Cardiac muscle cell (in vitro differentiated cells and primary cell): Measurements from ENCODE around the gene FADS2. TPM values are rescaled to one million over a fixed set of nuclear protein-coding genes. Genes with fewer than 3 reads are reported as not detected.

Experiments used
- DNase-seq, 2 donors: peaks; one replicate each; pipeline versions ENCODE4 v3.0.0 to v3.0.0-alpha.2; 2010 to 2017; ENCODE audit warnings: low read depth in 1 of 2, low spot score in 1 of 2
- H3K27ac ChIP-seq: fragments of 200-600 bp; sonication (generic); 2 replicates; pipeline ENCODE4 v1.5.1; 2016
- H3K27me3 ChIP-seq: fragments of 200-600 bp; sonication (generic); 2 replicates; pipeline ENCODE4 v1.6.0; 2016; ENCODE audit warnings: control low read depth
- H3K36me3 ChIP-seq: fragments of 200-600 bp; sonication (generic); 2 replicates; pipeline ENCODE4 v1.5.1; 2016; ENCODE audit warnings: control low read depth
- H3K4me1 ChIP-seq: fragments of 200-600 bp; sonication (generic); 2 replicates; pipeline ENCODE4 v1.8.1; 2017; ENCODE audit warnings: low read depth, mild to moderate bottlenecking, mixed run types
- H3K4me3 ChIP-seq: fragments of 200-600 bp; sonication (generic); 2 replicates; pipeline ENCODE4 v1.5.1; 2016; ENCODE audit warnings: mild to moderate bottlenecking
- H3K9me3 ChIP-seq: fragments of 200-600 bp; sonication (generic); 2 replicates; pipeline ENCODE4 v1.5.1; 2017; ENCODE audit warnings: low read depth, mild to moderate bottlenecking, control low read depth
- CTCF ChIP-seq: IDR thresholded peaks from 2 replicates; pipeline ENCODE4 v1.5.1; 2012; ENCODE audit warnings: low read depth, mild to moderate bottlenecking, low read length
- polyA plus RNA-seq: library from polyadenylated mRNA; unstranded; fragments of >200 nt; fragmentation: Nextera tagmentation; extraction: Ambion mirVana; gene quantifications from 2 replicates; pipeline ENCODE4 v1.2.1, GENCODE V29; 2016
- total RNA-seq: library from RNA; depleted of rRNA; stranded (reverse); fragments of >200 nt; gene quantifications from 2 replicates; pipeline ENCODE4 v1.2.3, GENCODE V29; 2016

FADS2 gene
- total and polyA plus RNA-seq, 2 experiments from 2014 or later: 103 to 262 TPM

- Histone ChIP-seq H3K9me3 (no peaks in the 10 kb centered on the region), H3K27me3 (no peaks in the 10 kb centered on the region), H3K4me3 (no peak overlapping the region), H3K27ac (no peak overlapping the region), H3K36me3 (no peaks in the 10 kb centered on the region), H3K4me1 (peaks cover 15% of the 10 kb centered on the region)
- TF ChIP-seq CTCF: no peak
- no peak for DNase-seq
Measured at GRCh38 chr11:61912991-61913698, 85.0 kb downstream of the FADS2 start.

- H3K27ac ChIP-seq: no peak overlapping the region
- peaks cover 9% of the 10 kb centered on the region for H3K4me1 ChIP-seq
Measured at GRCh38 chr11:61913699-61914395, 85.7 kb downstream of the FADS2 start.

GRCh38 chr11:61914471-61915171 is 86.5 kb downstream of the FADS2 start:
- H3K36me3 ChIP-seq: no peaks in the 10 kb centered on the region
- H3K27me3 ChIP-seq: no peaks in the 10 kb centered on the region
- no peak for DNase-seq
- no peaks in the 10 kb centered on the region for H3K9me3 ChIP-seq
- peaks cover 1% of the 10 kb centered on the region for H3K4me1 ChIP-seq
- no peak overlapping the region for H3K27ac ChIP-seq
- TF ChIP-seq CTCF: no peak
- no peak overlapping the region for H3K4me3 ChIP-seq

More at GRCh38 chr11:61913699-61914395, 85.7 kb downstream of the FADS2 start:
- no peak for TF ChIP-seq CTCF
- H3K9me3 ChIP-seq: no peaks in the 10 kb centered on the region
- DNase-seq: no peak
- H3K27me3 ChIP-seq: no peaks in the 10 kb centered on the region
- H3K36me3 ChIP-seq: no peaks in the 10 kb centered on the region
- no peak overlapping the region for H3K4me3 ChIP-seq

GRCh38 chr11:61916737-61917333 is 88.7 kb downstream of the FADS2 start:
- DNase-seq: no peak
- no peaks in the 10 kb centered on the region for H3K4me1 ChIP-seq

More at GRCh38 chr11:61916737-61917333, 88.7 kb downstream of the FADS2 start:
- no peak for TF ChIP-seq CTCF
- no peaks in the 10 kb centered on the region for H3K36me3 ChIP-seq
- H3K9me3 ChIP-seq: no peaks in the 10 kb centered on the region
- peak overlapping the region; percentile 68 for H3K4me3 ChIP-seq
- no peak overlapping the region for H3K27ac ChIP-seq
- no peaks in the 10 kb centered on the region for H3K27me3 ChIP-seq

Other genes starting within 250 kb of the FADS2 start
- 8.7 and 12.1 TPM in 2 replicates for gene SYT7, start 247.2 kb upstream of the FADS2 start, total RNA-seq
- 6.3 and 7.5 TPM in 2 replicates for gene SYT7, start 247.2 kb upstream of the FADS2 start, polyA plus RNA-seq
- gene DAGLA, start 147.9 kb upstream of the FADS2 start, total RNA-seq: 5.5 and 6.3 TPM in 2 replicates
- 2.1 and 3.4 TPM in 2 replicates for gene DAGLA, start 147.9 kb upstream of the FADS2 start, polyA plus RNA-seq
- 48.0 and 56.9 TPM in 2 replicates for gene MYRF, start 75.7 kb upstream of the FADS2 start, total RNA-seq
- 29.3 and 41.2 TPM in 2 replicates for gene MYRF, start 75.7 kb upstream of the FADS2 start, polyA plus RNA-seq
- 29.3 and 35.3 TPM in 2 replicates for gene TMEM258, start 35.7 kb upstream of the FADS2 start, total RNA-seq
- gene TMEM258, start 35.7 kb upstream of the FADS2 start, polyA plus RNA-seq: 241 and 255 TPM in 2 replicates
- gene FEN1, start 35.4 kb upstream of the FADS2 start, total RNA-seq: 13.5 and 30.7 TPM in 2 replicates
- gene FEN1, start 35.4 kb upstream of the FADS2 start, polyA plus RNA-seq: 13.2 and 39.2 TPM in 2 replicates
- gene FADS1, start 11.3 kb upstream of the FADS2 start, total RNA-seq: 114 and 164 TPM in 2 replicates
- 183 and 249 TPM in 2 replicates for gene FADS1, start 11.3 kb upstream of the FADS2 start, polyA plus RNA-seq
- 42.0 and 42.9 TPM in 2 replicates for gene FADS3, start 63.2 kb downstream of the FADS2 start, total RNA-seq
- gene FADS3, start 63.2 kb downstream of the FADS2 start, polyA plus RNA-seq: 45.0 and 48.0 TPM in 2 replicates
- gene RAB3IL1, start 89.3 kb downstream of the FADS2 start, total RNA-seq: 6.7 and 11.6 TPM in 2 replicates
- 8.3 and 14.6 TPM in 2 replicates for gene RAB3IL1, start 89.3 kb downstream of the FADS2 start, polyA plus RNA-seq
- 0.27 and 0.39 TPM in 2 replicates for gene BEST1, start 122.1 kb downstream of the FADS2 start, total RNA-seq
- 0.17 and 0.34 TPM in 2 replicates for gene BEST1, start 122.1 kb downstream of the FADS2 start, polyA plus RNA-seq
- gene FTH1, start 139.3 kb downstream of the FADS2 start, total RNA-seq: 679 and 858 TPM in 2 replicates
- gene FTH1, start 139.3 kb downstream of the FADS2 start, polyA plus RNA-seq: 2,885 and 3,180 TPM in 2 replicates